Spleen (tissue), 11 donors: ENCODE results near the gene PEX10. TPM values are rescaled to one million over a fixed set of nuclear protein-coding genes. Genes with fewer than 3 reads are reported as not detected.
A peak's percentile ranks its signal among the peaks of the same experiment; 100 is the strongest.

ENCODE experiments used
- DNase-seq: peaks from one replicate; pipeline ENCODE4 v3.0.0-alpha.2; 2020
- H3K27ac ChIP-seq, 8 donors: fragments of 200-600 bp; sonication (generic) in 7 of 8; 1 replicate in 4 of 8; 2 replicates in 4 of 8; pipeline versions ENCODE4 v1.5.0 to v1.8.0; 2016 to 2021; ENCODE audit warnings: inconsistent platforms in 4 of 8, mild to moderate bottlenecking in 4 of 8, moderate library complexity in 1 of 8
- H3K27me3 ChIP-seq, 7 donors: fragments of 200-600 bp; sonication (generic) in 6 of 7; replicated peaks in 1 of 7; 1 replicate in 4 of 7; 2 replicates in 3 of 7; pipeline versions ENCODE4 v1.5.0 to v1.8.0; 2016 to 2021; ENCODE audit warnings: inconsistent platforms in 3 of 7, mild to moderate bottlenecking in 1 of 7
- H3K36me3 ChIP-seq, 6 donors: fragments of 200-600 bp; sonication (generic) in 5 of 6; 1 replicate in 4 of 6; 2 replicates in 2 of 6; pipeline versions ENCODE4 v1.5.0 to v1.8.0; 2016 to 2021; ENCODE audit warnings: inconsistent platforms in 2 of 6
- H3K4me1 ChIP-seq, 6 donors: fragments of 200-600 bp; sonication (generic) in 5 of 6; 1 replicate in 3 of 6; 2 replicates in 3 of 6; pipeline versions ENCODE4 v1.5.0 to v1.8.0; 2016 to 2021; ENCODE audit warnings: inconsistent platforms in 3 of 6
- H3K4me3 ChIP-seq, 8 donors: fragments of 200-600 bp; sonication (generic) in 7 of 8; 1 replicate in 4 of 8; 2 replicates in 4 of 8; pipeline versions ENCODE4 v1.5.0 to v1.8.0; 2016 to 2021; ENCODE audit warnings: inconsistent platforms in 4 of 8, mild to moderate bottlenecking in 4 of 8, moderate library complexity in 2 of 8
- H3K9me3 ChIP-seq, 8 donors: fragments of 200-600 bp; sonication (generic) in 7 of 8; 1 replicate in 4 of 8; 2 replicates in 4 of 8; pipeline versions ENCODE4 v1.5.0 to v1.8.0; 2016 to 2021; ENCODE audit warnings: inconsistent platforms in 4 of 8
- CTCF ChIP-seq, 11 experiments: fragments of 200-600 bp in 7 of 11; fragments of 450-650 bp in 4 of 11; sonication (generic) in 4 of 11; IDR thresholded peaks in 8 of 11; conservative IDR thresholded peaks in 3 of 11; 1 replicate in 7 of 11; 2 replicates in 4 of 11; pipeline versions ENCODE4 v1.4.0 to v1.8.0; 2016 to 2021; ENCODE audit warnings: antibody characterized with exemption in 11 of 11, inconsistent platforms in 4 of 11, mild to moderate bottlenecking in 1 of 11
- POLR2A ChIP-seq, 3 donors: fragments of 450-650 bp; IDR thresholded peaks; one replicate each; pipeline ENCODE4 v1.5.1; 2017; ENCODE audit warnings: antibody characterized with exemption in 3 of 3, mild to moderate bottlenecking in 1 of 3
- POLR2AphosphoS5 ChIP-seq, 3 donors: sonication (generic); formaldehyde crosslinking; IDR thresholded peaks; one replicate each; pipeline ENCODE4 v1.5.1; 2017; ENCODE audit warnings: antibody characterized with exemption in 3 of 3
- WGBS, 5 donors: extraction: QIAGEN DNeasy Blood & Tissue Kit in 3 of 5; methylation state at CpG; one replicate each; pipeline versions ENCODE4 v1.1.5 to v1.1.7; 2013 to 2018; 5-methylcytosine and 5-hydroxymethylcytosine counted together
- intact Hi-C: fragments of 100-400 bp; cut with DNase I; formaldehyde crosslinking; loops from one replicate; pipeline ENCODE4 v1.15.0; 2023; ENCODE audit warnings: low total_unique reads
- polyA plus RNA-seq, 3 donors: library from polyadenylated mRNA; stranded (reverse); fragments of 200-250 nt; gene quantifications; one replicate each; pipeline ENCODE4 v1.2.1, GENCODE V29; 2013
- total RNA-seq, 7 donors: library from RNA; depleted of rRNA in 3 of 7; stranded (reverse); fragments of >200 nt in 3 of 7; fragmentation: NEBNext Ultra II Directional in 4 of 7; extraction: Animal tissue kit (Norgen Biotek cat#: 25700) in 4 of 7; gene quantifications; one replicate each; pipeline versions ENCODE4 v1.1.0 to v1.2.1, GENCODE V29; 2016 to 2021
- donor health status: healthy with polysubstance abuse.
- donor health status: DM: no; HTN: no; CAD: no; lungs with moderate emphysema.
- donor health status: DM: no; HTN: no; CAD: no.
- donor health status: Bipolar disorder and iron deficiency.
- donor health status: healthy.
- donor health status: DM: no; HTN: no; CAD: no.
- donor health status: DM: yes; HTN: yes; CAD: no.

Gene PEX10
- total and polyA plus RNA-seq, 10 donors, result 10.2 to 19.1 (median 16.1) TPM

GRCh38 chr1:2405588-2406295, 6.6 kb downstream of the PEX10 start:
- intact Hi-C loops, result no loop called here
- Histone ChIP-seq H3K4me3 (no peak overlapping the region), H3K27me3 (no peaks in the 10 kb centered on the region), H3K4me1 (peaks cover 0 to 45% (median 14%) of the 10 kb centered on the region in 6 donors), H3K27ac (peak overlapping the region in 6 of 8 donors; percentile 25 to 67 (median 40)), H3K36me3 (peaks cover 0 to 96% (median 80%) of the 10 kb centered on the region in 6 donors), H3K9me3 (no peaks in the 10 kb centered on the region)
- DNase-seq, result no peak
- 80 to 87% (median 83%) methylated on average over 23 to 28 of the region's 28 CpGs for WGBS, 5 donors
- no peak for TF ChIP-seq POLR2AphosphoS5 (IDR thresholded peaks at IDR 0.05)
- no peak for TF ChIP-seq POLR2A (IDR thresholded peaks at IDR 0.05)
- no peak for TF ChIP-seq CTCF (IDR thresholded peaks at IDR 0.05 in 8 of 11, conservative IDR thresholded peaks at IDR 0.05 in 3 of 11)

GRCh38 chr1:2404890-2405511, 7.4 kb downstream of the PEX10 start:
- H3K27ac ChIP-seq, result peak overlapping the region in 7 of 8 donors; percentile 20 to 67 (median 45)
- H3K4me1 ChIP-seq, result peaks cover 0 to 42% (median 14%) of the 10 kb centered on the region in 6 donors
- peak in 2 of 3 donors; percentile 32 to 65 for TF ChIP-seq POLR2AphosphoS5 (IDR thresholded peaks at IDR 0.05)
- no peak for TF ChIP-seq CTCF (IDR thresholded peaks at IDR 0.05 in 8 of 11, conservative IDR thresholded peaks at IDR 0.05 in 3 of 11)
- H3K27me3 ChIP-seq, result no peaks in the 10 kb centered on the region
- no peak for DNase-seq
- intact Hi-C loops, result no loop called here
- H3K4me3 ChIP-seq, result no peak overlapping the region
- WGBS, 5 donors, result 70 to 81% (median 76%) methylated on average over 18 to 24 of the region's 24 CpGs
- peaks cover 0 to 100% (median 88%) of the 10 kb centered on the region in 6 donors for H3K36me3 ChIP-seq
- H3K9me3 ChIP-seq, result no peaks in the 10 kb centered on the region

- Histone ChIP-seq H3K4me1 (peaks cover 0 to 47% (median 14%) of the 10 kb centered on the region in 6 donors), H3K9me3 (no peaks in the 10 kb centered on the region), H3K4me3 (no peak overlapping the region), H3K27ac (peak overlapping the region in 6 of 8 donors; percentile 20 to 67 (median 47)), H3K27me3 (no peaks in the 10 kb centered on the region), H3K36me3 (peaks cover 0 to 100% (median 94%) of the 10 kb centered on the region in 6 donors)
- intact Hi-C loops, result no loop called here
- TF ChIP-seq POLR2AphosphoS5 (IDR thresholded peaks at IDR 0.05), result peak in 1 of 3 donors; percentile 48
- TF ChIP-seq CTCF (IDR thresholded peaks at IDR 0.05 in 8 of 11, conservative IDR thresholded peaks at IDR 0.05 in 3 of 11), result no peak
- WGBS, 5 donors, result 71 to 83% (median 78%) methylated on average over 29 of the region's 29 CpGs
- DNase-seq, result no peak
Measured at GRCh38 chr1:2404142-2404889, 8.0 kb downstream of the PEX10 start.
